K562 (cell line): ENCODE data around the gene PHTF2. TPM values are rescaled to one million over a fixed set of nuclear protein-coding genes. Genes with fewer than 3 reads are reported as not detected.

Experiments
- ATAC-seq: fragments of 200-7000 bp; cut with Tn5 transposase; 3 replicates; pipeline ENCODE4 v1.9.1; 2020; ENCODE audit warnings: moderate library complexity
- BruUV-seq: library from RNA; stranded (reverse); fragments of 400-500 nt; replicated peaks from 2 replicates; lab custom pipeline; 2021; lab: Mats Ljungman, UMichigan
- CTCF ChIA-PET: fragments of 300-600 bp; formaldehyde crosslinking; extraction: SDS; loops from one replicate; lab custom pipeline; 2021; ENCODE audit warnings: low intra/inter-chr PET ratio; lab: Yijun Ruan, JAX
- POLR2A ChIA-PET: fragments of 300-600, 350-650 bp; sonication (Branson Sonifier 250); formaldehyde crosslinking; extraction: SDS; loops from one replicate; lab custom pipeline; 2021; ENCODE audit warnings: antibody characterized with exemption, inconsistent platforms; lab: Yijun Ruan, JAX
- DNase-seq, 4 experiments: peaks; one replicate each; pipeline versions ENCODE4 v3.0.0 to v3.0.0-alpha.2; 2011 to 2018; ENCODE audit warnings: low spot score in 3 of 4, mixed read lengths in 3 of 4; ENCODE audit errors: extremely low read depth in 1 of 4
- FAIRE-seq: peaks from 2 replicates; lab custom pipeline; 2011; peaks lifted over from hg19 to GRCh38; lab: Jason Lieb, UNC
- H2AFZ ChIP-seq: 2 replicates; pipeline ENCODE4 v1.6.0; 2011; ENCODE audit warnings: low read depth, low read length, control low read depth, inconsistent platforms
- H3K27ac ChIP-seq: fragments of 200-600 bp; 3 replicates; pipeline ENCODE4 v1.8.0; 2011; ENCODE audit warnings: low read depth, mild to moderate bottlenecking, control low read depth, inconsistent platforms, low read length, moderate library complexity, mixed read lengths; ENCODE audit errors: extremely low read depth
- H3K27me3 ChIP-seq, 2 experiments: fragments of 300-600 bp in 1 of 2; 2 replicates in 1 of 2; 3 replicates in 1 of 2; pipeline versions ENCODE4 v1.6.0 to v1.8.0; 2011; ENCODE audit warnings: inconsistent platforms in 2 of 2, low read length in 2 of 2, mild to moderate bottlenecking in 1 of 2, mixed read lengths in 1 of 2, moderate library complexity in 1 of 2; ENCODE audit not compliant: control insufficient read depth in 2 of 2, insufficient read depth in 2 of 2
- H3K36me3 ChIP-seq: fragments of 300-600 bp; 3 replicates; pipeline ENCODE4 v1.8.0; 2011; ENCODE audit warnings: mild to moderate bottlenecking, low read length, inconsistent platforms; ENCODE audit not compliant: control insufficient read depth, insufficient read depth
- H3K4me1 ChIP-seq, 2 experiments: fragments of 200-600 bp in 1 of 2; replicated peaks in 1 of 2; 2 replicates in 1 of 2; 3 replicates in 1 of 2; pipeline versions ENCODE4 v1.5.1 to v1.8.0; 2011; ENCODE audit warnings: inconsistent platforms in 2 of 2, low read length in 2 of 2, mild to moderate bottlenecking in 1 of 2, mixed read lengths in 1 of 2, moderate library complexity in 1 of 2; ENCODE audit not compliant: control insufficient read depth in 2 of 2, insufficient read depth in 2 of 2
- H3K4me2 ChIP-seq: 2 replicates; pipeline ENCODE4 v1.6.1; 2011; ENCODE audit warnings: low read length, control low read depth, inconsistent platforms, mixed read lengths; ENCODE audit not compliant: insufficient read depth
- H3K4me3 ChIP-seq: fragments of 200-600 bp; sonication (generic), shearing (Covaris generic); 2 replicates; pipeline ENCODE4 v1.5.1; 2016; ENCODE audit warnings: control low read depth, inconsistent platforms
- H3K79me2 ChIP-seq: fragments of 200-600 bp; 3 replicates; pipeline ENCODE4 v1.8.0; 2011; ENCODE audit warnings: low read length, inconsistent platforms; ENCODE audit not compliant: control insufficient read depth, insufficient read depth
- H3K9ac ChIP-seq, 2 experiments: 2 replicates each; pipeline versions ENCODE4 v1.6.0 to v1.6.1; 2011; ENCODE audit warnings: low read depth in 2 of 2, low read length in 2 of 2, control low read depth in 1 of 2, inconsistent platforms in 1 of 2, mild to moderate bottlenecking in 1 of 2, mixed read lengths in 1 of 2; ENCODE audit not compliant: insufficient read depth in 1 of 2
- H3K9me1 ChIP-seq: one replicate; pipeline ENCODE4 v1.6.0; 2011; ENCODE audit warnings: inconsistent platforms, mild to moderate bottlenecking, low read length, moderate library complexity; ENCODE audit not compliant: control insufficient read depth, insufficient read depth
- H3K9me3 ChIP-seq: replicated peaks from 2 replicates; pipeline ENCODE4 v1.5.1; 2011; ENCODE audit warnings: low read depth, low read length, inconsistent platforms; ENCODE audit not compliant: control insufficient read depth, insufficient read depth
- H4K20me1 ChIP-seq: replicated peaks from 2 replicates; pipeline ENCODE4 v1.6.1; 2011; ENCODE audit warnings: low read length, inconsistent platforms, mixed read lengths; ENCODE audit not compliant: control insufficient read depth, insufficient read depth
- CEBPG ChIP-seq, 3 experiments: fragments of 200-800 bp in 1 of 3; sonication (Bioruptor generic) in 1 of 3; sonication (generic) in 1 of 3; formaldehyde crosslinking in 1 of 3; IDR thresholded peaks in 2 of 3; conservative IDR thresholded peaks in 1 of 3; 2 replicates each; pipeline versions ENCODE4 v1.6.1 to v1.8.0; 2016 to 2022; ENCODE audit warnings: missing compliant biosample characterization in 2 of 3, missing genetic modification characterization in 2 of 3, mild to moderate bottlenecking in 1 of 3, missing genetic modification reagents in 1 of 3
- CTBP1 ChIP-seq: fragments of 450-650 bp; IDR thresholded peaks from 2 replicates; pipeline ENCODE4 v1.6.1; 2016; ENCODE audit warnings: borderline replicate concordance
- WGBS: fragments of 100-300 bp; shearing (Covaris generic); methylation state at CpG from one replicate; pipeline ENCODE4 v1.1.6; 2016; ENCODE audit warnings: low coverage, mixed read lengths; ENCODE audit not compliant: insufficient coverage; ENCODE audit errors: missing lambda C conversion rate; 5-methylcytosine and 5-hydroxymethylcytosine counted together
- in situ Hi-C: fragments of 300-500 bp; cut with MboI; formaldehyde crosslinking; loops from 4 replicates; pipeline ENCODE4 v1.15.0; 2018; ENCODE audit warnings: inconsistent platforms, mixed read lengths
- intact Hi-C: fragments of 100-400 bp; cut with micrococcal nuclease; formaldehyde crosslinking; loops from 2 replicates; pipeline ENCODE4 v1.14.2; 2022
- polyA plus RNA-seq, 8 experiments: library from polyadenylated mRNA; depleted of rRNA in 4 of 8; stranded (reverse) in 5 of 8; unstranded in 3 of 8; fragments of >200 nt; fragmentation: Nextera tagmentation in 2 of 8; fragmentation: Illumina TruSeq in 1 of 8; extraction: Ambion mirVana in 2 of 8; extraction: Trizol in 1 of 8; gene quantifications; 2 replicates each; pipeline versions ENCODE4 v1.2.1 to v1.2.3, GENCODE V29; 2011 to 2014; ENCODE audit warnings: inconsistent platforms in 1 of 8, missing spikeins in 1 of 8
- total RNA-seq, 7 experiments: library from RNA; depleted of rRNA in 6 of 7; stranded (reverse); fragments of >200 nt in 6 of 7; fragmentation: Illumina TruSeq in 2 of 7; extraction: Trizol in 2 of 7; gene quantifications; 2 replicates each; pipeline versions ENCODE4 v1.2.1 to v1.2.3, GENCODE V29; 2011 to 2021; ENCODE audit warnings: low replicate concordance in 1 of 7

Gene PHTF2
- total and polyA plus RNA-seq, 9 of the 15 experiments (the other 6 are each of a cell fraction or from before 2014, with no cell fraction given) = 17.9 to 43.6 (median 25.4) TPM

DNA sequence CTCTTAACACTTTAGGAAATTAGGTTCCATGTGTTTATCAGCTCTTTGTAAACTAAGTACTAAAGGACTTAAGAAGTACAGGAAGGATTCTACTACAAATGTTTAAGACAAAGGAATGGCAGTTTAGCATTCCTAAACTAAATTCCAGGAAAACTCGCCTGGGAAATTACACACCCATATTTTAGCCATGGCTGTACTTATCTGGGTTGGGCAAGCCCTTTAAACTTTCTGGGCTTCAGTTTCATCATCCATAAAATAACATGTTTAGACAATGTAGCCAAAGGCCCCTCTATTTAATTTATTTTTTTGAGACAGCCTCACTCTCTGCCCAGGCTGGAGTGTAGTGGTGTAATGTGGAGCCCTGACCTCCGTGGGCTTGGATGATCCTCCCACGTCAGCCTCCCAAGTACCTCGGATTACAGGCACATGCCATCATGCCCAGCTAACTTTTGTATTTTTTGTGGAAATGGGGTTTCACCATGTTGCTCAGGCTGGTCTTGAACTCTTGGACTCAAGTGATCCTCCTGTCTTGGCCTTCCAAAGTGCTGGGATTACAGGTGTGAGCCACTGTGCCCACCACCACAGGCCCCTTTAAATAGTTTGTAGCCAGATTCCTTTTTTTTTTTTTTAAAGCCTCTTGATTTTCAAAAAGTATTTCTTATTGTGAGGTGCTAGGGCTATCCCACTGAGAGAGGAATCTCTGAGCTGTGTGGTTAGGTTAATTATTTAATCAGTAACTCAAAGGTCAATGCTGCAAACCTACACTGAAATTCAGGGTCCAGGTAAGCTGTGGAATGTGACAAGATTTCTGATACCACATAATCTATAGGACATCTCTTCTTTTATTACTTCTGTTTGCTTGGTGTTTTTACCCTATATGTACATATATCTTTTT is 32.4 kb upstream of the PHTF2 start:
- Histone ChIP-seq H3K79me2 (peaks cover 45% of the 10 kb centered on the region), H3K36me3 (peaks cover 31% of the 10 kb centered on the region), H4K20me1 (no peaks in the 10 kb centered on the region; the same call in 1 of the 2 replicates), H3K9ac (no peak overlapping the region), H3K9me3 (no peaks in the 10 kb centered on the region), H3K4me3 (no peak overlapping the region)
- intact Hi-C loops = no loop called here
- BruUV-seq = no TSS peak
- no peak for FAIRE-seq
- TF ChIP-seq CTBP1 (no peak), CEBPG (CRISPR knock-in tag; IDR thresholded peaks at IDR 0.05) (no peak), CEBPG (tag; conservative IDR thresholded peaks at IDR 0.05 in 1 of 2, IDR thresholded peaks at IDR 0.05 in 1 of 2) (peak in 1 of 2 experiments; percentile 24; a peak in 1 of 4 replicates)
- TF ChIP-seq, all 486 proteins: peak for 1
- no peak overlapping the region for H3K4me2 ChIP-seq
- ATAC-seq (peak; percentile 53), DNase-seq (no peak)
- ChIA-PET CTCF (no interaction called here), POLR2A (interaction anchor here (1.2 kb wide), 1 partner anchor 10 kb away, joined by 4 read pairs; no protein-coding TSS in a partner anchor)
- no peak overlapping the region for H3K27ac ChIP-seq
- H2AFZ ChIP-seq = no peak overlapping the region
- in situ Hi-C loops = no loop called here
- WGBS = 84% methylated on average over 4 of the region's 4 CpGs
- peaks cover 0 to 4% of the 10 kb centered on the region in 2 experiments; a peak in 1 of 5 replicates for H3K4me1 ChIP-seq
- H3K27me3 ChIP-seq = no peaks in the 10 kb centered on the region
- no peaks in the 10 kb centered on the region for H3K9me1 ChIP-seq
